IPS-NIHi11 (cell line): Measurements from ENCODE around the gene MANBA.
"Not testable (repeated sequence)": the region's sequence is repeated elsewhere in the genome, so short reads cannot be mapped to it uniquely, and the experiment has no call there.

ENCODE experiments used
- DNase-seq: peaks from one replicate; pipeline ENCODE4 v3.0.0; 2012; ENCODE audit warnings: mixed read lengths, low spot score

Gene MANBA

GRCh38 chr4:102761906-102762305, 1.1 kb upstream of the MANBA start:
- DNase-seq = no peak

DNA sequence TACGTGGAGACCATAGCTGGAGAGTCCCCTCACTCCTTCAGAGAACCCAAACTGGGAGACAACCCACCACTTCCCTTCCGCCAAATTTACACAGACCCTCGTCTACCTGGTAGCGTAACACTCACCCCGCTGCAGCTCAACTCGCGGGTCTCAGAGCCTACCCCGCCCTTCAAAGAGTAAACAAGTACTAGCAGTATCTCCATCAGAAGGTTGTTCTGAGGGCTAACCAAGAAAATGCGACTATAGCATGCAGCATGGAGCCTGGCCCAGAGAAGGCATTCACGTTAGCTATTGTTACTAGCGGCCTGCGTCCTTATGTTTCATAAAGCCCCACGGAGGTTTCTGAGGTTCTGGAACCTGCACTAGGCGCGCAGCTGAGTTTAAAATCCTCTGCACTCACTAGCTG, 531 bp upstream of the MANBA start:
- DNase-seq = no peak

GRCh38 chr4:102759831-102760644, 730 bp downstream of the MANBA start:
- DNase-seq = no peak

DNA sequence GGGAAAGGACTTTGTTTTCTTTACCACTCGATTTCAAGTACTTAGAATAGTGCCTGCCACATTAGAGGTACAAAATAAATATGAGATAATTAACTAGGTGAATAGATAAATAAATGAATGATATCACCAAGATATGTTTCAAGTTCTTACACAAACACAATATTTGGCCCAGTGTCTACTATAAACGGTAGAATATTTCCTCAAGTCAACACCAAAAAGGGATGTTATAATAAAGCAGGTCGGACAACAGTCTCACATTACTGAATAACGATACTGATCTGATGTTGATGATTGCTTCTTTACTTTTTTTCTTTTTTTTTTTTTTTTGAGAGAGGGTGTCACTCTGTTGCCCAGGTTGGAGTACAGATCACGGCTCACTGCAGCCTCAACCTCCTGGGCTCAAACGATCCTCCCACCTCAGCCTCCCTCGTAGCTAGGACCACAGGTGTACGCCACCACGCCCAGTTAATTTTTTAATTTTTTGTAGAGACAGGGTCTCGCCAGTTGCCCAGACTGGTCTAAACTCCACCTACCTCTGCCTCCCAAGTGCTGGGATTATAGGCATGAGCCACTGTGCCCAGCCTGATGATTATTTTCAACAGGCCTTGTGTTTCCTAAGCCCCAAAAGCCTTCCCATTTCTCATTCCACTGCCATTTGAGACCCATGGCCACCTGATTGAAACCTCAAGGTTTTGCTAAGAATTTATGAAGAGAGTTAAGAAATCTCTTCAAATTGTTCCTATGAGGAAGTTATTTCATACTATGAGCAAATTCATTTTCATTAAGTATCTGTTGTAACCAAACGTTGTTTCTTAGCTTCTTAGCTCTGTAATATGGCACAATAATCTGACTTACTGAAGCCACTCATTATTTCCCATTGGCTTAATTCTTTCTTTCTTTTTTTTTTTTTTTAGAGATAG, 2.3 kb downstream of the MANBA start:
- no peak for DNase-seq

DNA sequence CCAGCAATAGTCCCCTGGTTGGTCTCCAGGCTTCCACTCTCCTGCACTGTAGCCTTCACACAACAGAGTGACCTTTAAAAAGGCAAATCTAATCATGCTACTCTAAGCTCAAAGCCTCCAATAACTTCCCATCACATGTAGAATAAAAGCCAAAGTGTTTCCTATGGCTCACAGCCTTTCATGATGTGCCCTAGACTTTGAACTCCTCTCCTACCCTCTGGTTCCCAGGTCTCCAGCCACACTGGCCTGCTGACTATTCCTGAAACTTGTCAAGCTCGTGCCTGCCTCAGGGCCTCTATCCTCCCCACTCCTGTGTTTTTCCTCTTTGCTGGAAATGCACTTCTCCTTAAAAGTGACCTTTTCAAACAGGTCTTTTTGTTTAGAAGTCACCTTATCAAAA, 3.1 kb downstream of the MANBA start:
- no peak for DNase-seq

GRCh38 chr4:102754044-102754443, 6.7 kb downstream of the MANBA start:
- DNase-seq = no peak

GRCh38 chr4:102751941-102752340, 8.8 kb downstream of the MANBA start:
- DNase-seq = no peak

GRCh38 chr4:102743352-102743751, 17.4 kb downstream of the MANBA start:
- not testable (repeated sequence) for DNase-seq

GRCh38 chr4:102738802-102739201, 22.0 kb downstream of the MANBA start:
- DNase-seq = not testable (repeated sequence)

DNA sequence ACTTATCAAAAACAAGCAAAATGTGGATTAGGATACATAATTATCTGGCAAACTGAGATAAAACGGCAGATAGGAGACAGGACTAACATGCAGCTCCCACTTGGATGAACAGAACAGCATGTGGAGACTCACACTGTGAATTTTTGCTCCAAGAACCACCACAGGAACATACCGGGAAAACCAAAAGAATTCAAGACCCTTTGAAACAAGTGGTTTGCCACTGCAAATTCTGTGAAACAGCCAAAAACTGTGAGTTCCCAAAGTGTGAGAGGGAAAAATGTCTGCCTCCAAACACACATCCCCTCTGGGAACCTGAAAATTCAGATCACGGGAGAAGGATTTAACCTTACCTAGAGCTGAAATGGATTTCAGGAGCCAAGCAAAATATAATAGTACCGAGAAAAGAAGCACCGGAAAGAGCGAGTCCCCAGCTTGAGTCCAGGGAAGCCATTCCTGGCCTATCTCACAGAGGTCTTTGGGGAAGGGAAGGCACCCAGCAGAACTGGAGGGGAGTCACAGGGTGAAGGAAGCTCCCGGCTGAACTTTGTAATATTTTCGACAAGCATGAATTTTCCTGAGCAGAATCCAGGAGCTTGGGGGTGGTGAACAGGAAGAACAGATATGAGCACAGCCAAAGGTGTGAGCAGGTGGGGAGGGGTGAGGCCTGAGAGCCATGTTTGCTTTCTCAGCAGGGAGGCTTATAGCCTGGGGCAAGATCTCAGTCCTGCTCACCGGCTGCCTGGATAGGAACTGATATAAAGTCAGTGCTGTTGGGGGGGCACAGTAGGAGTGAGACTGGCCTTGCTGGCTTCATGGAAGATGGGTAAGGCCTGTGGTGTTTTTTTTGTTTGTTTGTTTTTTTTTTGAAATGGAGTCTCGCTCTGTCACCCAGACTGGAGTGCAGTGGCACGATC, 23.9 kb downstream of the MANBA start:
- peak; percentile 14 for DNase-seq

- DNase-seq = no peak
Observed at GRCh38 chr4:102735582-102735981, 25.2 kb downstream of the MANBA start.

DNA sequence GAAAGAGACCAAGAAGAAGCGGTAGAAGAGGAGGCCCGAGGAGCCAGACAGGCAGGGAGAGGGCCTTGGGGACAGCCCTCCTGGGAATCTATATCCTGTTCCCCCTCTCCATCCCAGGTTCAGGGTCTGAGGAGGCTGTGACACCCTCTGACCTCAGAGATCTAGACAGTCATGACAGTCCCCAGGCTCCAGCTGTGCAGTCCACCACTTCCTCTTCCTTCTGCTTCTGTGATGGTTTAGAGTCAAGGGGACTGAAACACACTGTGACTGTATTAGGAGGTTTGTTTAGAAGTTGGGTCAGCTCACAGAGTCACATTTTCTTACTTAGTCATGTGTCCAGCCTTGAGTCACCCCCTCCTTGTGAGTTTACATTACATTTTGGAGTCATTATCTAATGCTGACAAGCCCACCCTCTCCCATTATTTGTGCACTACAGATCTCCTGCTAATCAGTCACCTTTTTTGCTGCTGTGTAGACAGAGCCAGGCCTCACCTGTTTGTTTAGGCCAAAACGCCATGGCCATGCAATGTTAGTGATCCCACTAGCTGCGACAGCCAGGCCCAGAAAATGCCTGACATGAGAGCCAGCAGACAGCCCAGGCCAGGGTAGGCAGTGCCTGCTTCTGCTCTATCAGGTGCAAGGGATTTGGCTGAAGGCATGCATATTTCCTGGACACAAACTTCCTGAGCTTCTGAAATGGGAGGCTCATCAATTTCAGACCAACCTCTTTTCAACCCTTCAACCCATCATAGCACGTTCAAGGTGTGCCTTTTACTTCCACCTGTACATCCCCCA, 26.0 kb downstream of the MANBA start:
- no peak for DNase-seq

DNA sequence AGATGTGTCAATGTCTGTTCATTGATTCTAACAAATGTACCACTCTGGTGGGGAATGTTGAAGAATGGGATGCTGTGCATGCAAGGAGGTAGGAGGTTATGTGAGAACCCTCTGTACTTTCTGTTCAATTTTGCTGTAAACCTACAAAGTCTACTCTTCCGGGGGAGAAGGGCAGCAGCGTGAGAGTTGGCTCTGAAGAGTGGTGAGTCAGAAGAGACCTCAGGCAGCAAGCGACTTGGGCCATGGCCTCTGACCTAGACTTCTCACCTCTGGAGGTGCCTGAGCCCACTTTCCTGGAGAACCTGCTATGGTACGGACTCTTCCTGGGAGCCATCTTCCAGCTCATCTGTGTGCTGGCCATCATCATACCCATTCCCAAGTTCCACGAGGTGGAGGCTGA, 26.7 kb downstream of the MANBA start:
- no peak for DNase-seq

DNA sequence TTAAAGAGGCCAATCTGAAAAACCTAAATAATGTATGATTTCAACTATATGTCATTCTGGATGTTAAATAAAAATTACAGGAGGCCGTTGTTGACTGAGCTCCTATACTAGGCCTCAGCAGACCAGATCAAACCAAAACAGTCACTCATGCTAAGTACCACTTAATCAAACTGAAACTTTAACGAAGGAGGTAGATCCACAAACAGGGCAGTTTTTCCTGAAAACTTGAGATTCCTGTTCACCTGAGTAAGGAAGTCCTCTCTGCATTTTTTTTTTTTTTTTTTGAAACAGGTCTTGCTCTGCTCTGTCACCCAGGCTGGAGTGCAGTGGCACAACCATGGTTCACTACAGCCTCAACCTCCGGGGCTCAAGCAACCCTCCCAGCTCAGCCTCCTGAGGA, 27.7 kb downstream of the MANBA start:
- DNase-seq = no peak

DNA sequence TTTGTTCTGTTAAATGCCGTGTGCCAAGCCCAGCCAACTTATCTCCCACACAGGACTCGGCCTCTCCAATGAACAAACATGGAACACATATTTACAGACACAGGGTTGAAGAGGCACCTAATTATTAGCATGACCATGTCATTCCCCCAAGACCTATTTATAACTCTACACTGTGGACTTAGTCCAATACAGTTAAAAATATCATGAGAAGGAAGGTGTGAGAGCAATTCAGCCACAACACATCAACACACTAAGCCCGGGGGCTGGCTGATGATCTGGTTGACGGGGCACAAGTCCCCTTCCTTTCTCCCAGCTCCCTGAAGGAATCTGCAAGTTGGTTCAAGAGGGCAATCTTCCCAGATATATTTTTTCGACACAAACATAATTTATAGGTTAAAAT, 28.1 kb downstream of the MANBA start:
- DNase-seq = no peak

GRCh38 chr4:102730968-102731533, 29.7 kb downstream of the MANBA start:
- DNase-seq = peak; percentile 40

DNA sequence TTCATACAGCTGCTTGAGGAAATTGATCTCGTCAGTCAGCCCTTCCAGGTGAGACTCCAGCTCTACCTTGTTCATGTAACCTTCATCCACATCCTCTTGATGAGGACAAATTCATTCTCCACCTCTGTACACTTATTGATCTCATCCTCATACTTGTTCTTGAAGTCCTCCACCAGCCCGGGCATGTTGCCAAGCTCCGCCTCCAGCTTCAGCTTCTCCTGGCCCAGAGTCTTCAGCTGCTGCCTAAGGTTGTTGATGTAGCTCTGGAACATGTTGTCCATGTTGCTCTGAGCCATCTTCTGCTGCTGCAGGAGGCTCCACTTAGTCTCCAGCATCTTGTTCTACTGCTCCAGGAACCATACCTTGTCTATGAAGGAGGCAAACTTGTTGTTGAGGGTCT, 31.3 kb downstream of the MANBA start:
- not testable (repeated sequence) for DNase-seq

DNA sequence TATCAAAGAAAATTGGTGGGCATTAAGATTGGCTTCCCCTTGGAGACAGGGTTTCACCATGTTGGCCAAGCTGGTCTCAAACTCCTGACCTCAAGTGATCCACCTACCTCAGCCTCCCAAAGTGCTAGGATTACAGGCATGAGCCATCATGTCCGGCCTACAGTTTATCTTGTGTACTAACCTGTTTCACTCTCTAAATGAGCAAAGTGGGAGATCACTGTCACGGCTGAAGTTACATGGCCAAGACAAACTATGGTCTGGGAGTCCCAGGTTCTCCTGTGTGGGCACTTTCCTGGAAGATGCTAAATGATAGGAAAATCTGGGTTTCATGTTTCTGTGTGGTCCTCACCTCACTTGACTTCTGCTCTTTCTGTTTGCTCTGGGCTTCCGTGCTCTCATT, 33.8 kb downstream of the MANBA start:
- not testable (repeated sequence) for DNase-seq

DNA sequence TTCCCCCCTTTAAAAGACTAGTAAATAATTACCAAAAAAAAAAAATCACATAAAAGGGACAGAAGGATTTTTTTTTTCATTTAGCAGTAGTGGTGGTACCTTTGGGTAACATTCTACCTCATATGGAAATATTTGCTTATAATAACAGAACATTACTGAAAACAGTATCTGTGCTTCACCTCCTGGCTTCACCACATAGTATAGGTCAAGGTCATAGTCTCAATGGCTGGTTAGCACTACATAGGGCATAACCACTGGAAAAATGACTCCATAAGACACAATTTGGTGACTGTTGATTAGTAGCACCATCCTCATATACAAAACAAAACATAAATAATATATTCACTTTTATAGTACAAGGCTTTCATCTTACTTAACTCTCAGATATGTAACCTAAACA, 34.7 kb downstream of the MANBA start:
- DNase-seq = no peak

- no peak for DNase-seq
Observed at GRCh38 chr4:102725229-102725628, 35.5 kb downstream of the MANBA start.

DNA sequence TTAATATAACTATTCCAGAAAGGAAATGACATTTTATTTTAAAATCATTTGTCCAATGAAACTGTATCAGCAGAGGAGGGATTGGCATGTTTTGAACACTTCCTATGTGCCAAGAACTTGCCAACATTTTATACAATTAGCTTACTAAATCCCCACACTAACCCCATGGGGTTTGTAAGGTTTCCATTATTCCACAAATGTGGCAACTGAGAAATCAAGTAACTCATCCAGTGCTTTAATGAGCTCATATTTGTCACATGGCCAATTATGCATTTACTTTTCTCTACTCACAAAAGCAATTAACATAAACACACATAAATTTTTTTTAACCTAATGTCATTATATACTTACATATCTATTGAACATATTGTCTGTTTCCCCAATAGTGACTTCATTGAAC, 37.3 kb downstream of the MANBA start:
- DNase-seq = no peak
